Mesothelial cell of epicardium (in vitro differentiated cells): ENCODE measurements around the gene TRIM17. TPM values are rescaled to one million over a fixed set of nuclear protein-coding genes. Genes with fewer than 3 reads are reported as not detected.
A peak's percentile ranks its signal among the peaks of the same experiment; 100 is the strongest.

Experiments
- DNase-seq, 2 experiments: peaks; one replicate each; pipeline ENCODE4 v3.0.0; 2021; ENCODE audit warnings: low spot score in 2 of 2; ENCODE audit not compliant: unreplicated experiment in 2 of 2
- H3K27ac Mint-ChIP-seq: 2 replicates; pipeline ENCODE4 v1.8.0; 2021; ENCODE audit warnings: mixed read lengths
- H3K27me3 Mint-ChIP-seq: 2 replicates; pipeline ENCODE4 v1.8.0; 2021; ENCODE audit warnings: low read depth, mixed read lengths
- H3K36me3 Mint-ChIP-seq: 2 replicates; pipeline ENCODE4 v1.8.0; 2021; ENCODE audit warnings: mixed read lengths
- H3K4me1 Mint-ChIP-seq: 2 replicates; pipeline ENCODE4 v1.8.0; 2021; ENCODE audit warnings: mixed read lengths
- H3K4me3 Mint-ChIP-seq: 2 replicates; pipeline ENCODE4 v1.8.0; 2021; ENCODE audit warnings: mild to moderate bottlenecking, moderate library complexity, mixed read lengths
- H3K9me3 Mint-ChIP-seq: 2 replicates; pipeline ENCODE4 v1.8.0; 2021; ENCODE audit warnings: mixed read lengths
- total RNA-seq: library from RNA; stranded (reverse); gene quantifications from 3 replicates; pipeline ENCODE4 v1.2.1, GENCODE V29; 2021
- TF ChIP-seq, protein P1 (sequence below): fragments of 200-600 bp; sonication (generic); IDR thresholded peaks from one replicate; pipeline ENCODE4 v1.5.0; 2021; ENCODE audit warnings: antibody characterized with exemption; ENCODE audit not compliant: unreplicated experiment

TRIM17 gene
- total RNA-seq, 1 donor from 2014 or later = 30.6 TPM

DNA sequence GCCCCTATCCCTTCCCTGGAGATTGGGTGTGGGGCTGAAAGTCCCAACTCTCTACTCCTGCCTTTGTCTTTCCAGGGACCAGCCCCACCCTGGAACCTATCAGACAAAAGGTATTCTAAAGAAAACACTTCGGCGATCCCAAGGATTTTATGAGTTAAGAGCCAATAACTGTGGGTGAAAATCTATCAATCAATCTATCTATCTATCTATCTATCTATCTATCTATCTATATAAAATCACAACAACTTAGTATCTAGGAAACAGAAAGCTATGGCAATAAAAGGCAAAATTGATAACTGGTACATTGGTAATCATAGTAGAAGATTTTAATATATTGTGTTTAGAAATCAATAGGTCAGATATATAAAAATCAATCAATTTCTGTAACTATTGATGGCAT lies 32.9 kb downstream of the TRIM17 start:
- Mint-ChIP-seq H3K9me3 (no peaks in the 10 kb centered on the region), H3K27me3 (peaks cover 2% of the 10 kb centered on the region), H3K27ac (no peak overlapping the region), H3K36me3 (no peaks in the 10 kb centered on the region), H3K4me3 (no peak overlapping the region), H3K4me1 (peaks cover 20% of the 10 kb centered on the region)
- TF ChIP-seq, protein P1, sequence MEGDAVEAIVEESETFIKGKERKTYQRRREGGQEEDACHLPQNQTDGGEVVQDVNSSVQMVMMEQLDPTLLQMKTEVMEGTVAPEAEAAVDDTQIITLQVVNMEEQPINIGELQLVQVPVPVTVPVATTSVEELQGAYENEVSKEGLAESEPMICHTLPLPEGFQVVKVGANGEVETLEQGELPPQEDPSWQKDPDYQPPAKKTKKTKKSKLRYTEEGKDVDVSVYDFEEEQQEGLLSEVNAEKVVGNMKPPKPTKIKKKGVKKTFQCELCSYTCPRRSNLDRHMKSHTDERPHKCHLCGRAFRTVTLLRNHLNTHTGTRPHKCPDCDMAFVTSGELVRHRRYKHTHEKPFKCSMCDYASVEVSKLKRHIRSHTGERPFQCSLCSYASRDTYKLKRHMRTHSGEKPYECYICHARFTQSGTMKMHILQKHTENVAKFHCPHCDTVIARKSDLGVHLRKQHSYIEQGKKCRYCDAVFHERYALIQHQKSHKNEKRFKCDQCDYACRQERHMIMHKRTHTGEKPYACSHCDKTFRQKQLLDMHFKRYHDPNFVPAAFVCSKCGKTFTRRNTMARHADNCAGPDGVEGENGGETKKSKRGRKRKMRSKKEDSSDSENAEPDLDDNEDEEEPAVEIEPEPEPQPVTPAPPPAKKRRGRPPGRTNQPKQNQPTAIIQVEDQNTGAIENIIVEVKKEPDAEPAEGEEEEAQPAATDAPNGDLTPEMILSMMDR = no peak
- no peak for DNase-seq

DNA sequence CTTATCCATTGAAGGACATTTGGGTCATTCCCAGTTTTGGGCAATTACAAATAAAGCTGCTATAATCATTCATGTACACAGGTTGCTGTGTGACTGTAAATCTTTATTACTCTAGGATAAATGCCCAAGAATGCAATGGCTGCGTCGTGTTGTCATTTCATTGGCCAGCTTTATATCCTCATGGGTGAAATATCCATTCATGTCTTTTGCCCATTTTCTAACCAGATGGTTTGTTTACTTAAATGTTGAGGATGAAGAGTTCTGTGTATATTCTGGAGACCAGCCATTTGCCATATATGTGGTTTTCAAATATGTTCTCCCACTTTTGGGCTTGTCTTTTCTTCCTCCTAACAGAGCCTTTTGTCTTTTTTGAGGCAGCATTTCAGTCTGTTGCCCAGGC lies 35.3 kb downstream of the TRIM17 start:
- Mint-ChIP-seq H3K27me3 (peaks cover 2% of the 10 kb centered on the region), H3K9me3 (no peaks in the 10 kb centered on the region), H3K36me3 (no peaks in the 10 kb centered on the region), H3K4me3 (no peak overlapping the region), H3K4me1 (peaks cover 22% of the 10 kb centered on the region), H3K27ac (no peak overlapping the region)
- DNase-seq = no peak
- TF ChIP-seq, protein P1 = no peak

DNA sequence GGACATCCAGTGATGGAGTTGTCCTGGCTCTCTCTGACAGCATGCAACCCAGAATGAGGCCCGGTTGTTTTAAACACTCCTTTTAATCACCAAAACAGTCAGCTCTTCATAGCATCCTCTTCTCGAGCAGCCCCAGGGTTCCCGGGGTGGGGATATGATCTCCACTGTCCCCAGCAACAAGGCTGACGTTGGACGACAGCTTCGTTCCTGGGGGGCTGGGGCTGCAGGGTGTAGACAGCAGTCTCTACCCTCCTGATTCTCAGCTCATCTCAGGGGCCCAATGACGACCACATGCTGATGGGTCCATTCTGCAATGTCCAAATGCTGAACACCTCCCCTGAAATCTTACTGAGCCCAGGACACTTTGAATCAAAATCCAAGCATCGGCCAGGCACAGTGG lies 37.0 kb downstream of the TRIM17 start:
- H3K27ac Mint-ChIP-seq = no peak overlapping the region
- H3K36me3 Mint-ChIP-seq = no peaks in the 10 kb centered on the region
- no peaks in the 10 kb centered on the region for H3K9me3 Mint-ChIP-seq
- no peak for DNase-seq
- H3K4me1 Mint-ChIP-seq = peaks cover 22% of the 10 kb centered on the region
- H3K27me3 Mint-ChIP-seq = no peaks in the 10 kb centered on the region
- H3K4me3 Mint-ChIP-seq = peak overlapping the region; percentile 83
- TF ChIP-seq, protein P1 = no peak

DNA sequence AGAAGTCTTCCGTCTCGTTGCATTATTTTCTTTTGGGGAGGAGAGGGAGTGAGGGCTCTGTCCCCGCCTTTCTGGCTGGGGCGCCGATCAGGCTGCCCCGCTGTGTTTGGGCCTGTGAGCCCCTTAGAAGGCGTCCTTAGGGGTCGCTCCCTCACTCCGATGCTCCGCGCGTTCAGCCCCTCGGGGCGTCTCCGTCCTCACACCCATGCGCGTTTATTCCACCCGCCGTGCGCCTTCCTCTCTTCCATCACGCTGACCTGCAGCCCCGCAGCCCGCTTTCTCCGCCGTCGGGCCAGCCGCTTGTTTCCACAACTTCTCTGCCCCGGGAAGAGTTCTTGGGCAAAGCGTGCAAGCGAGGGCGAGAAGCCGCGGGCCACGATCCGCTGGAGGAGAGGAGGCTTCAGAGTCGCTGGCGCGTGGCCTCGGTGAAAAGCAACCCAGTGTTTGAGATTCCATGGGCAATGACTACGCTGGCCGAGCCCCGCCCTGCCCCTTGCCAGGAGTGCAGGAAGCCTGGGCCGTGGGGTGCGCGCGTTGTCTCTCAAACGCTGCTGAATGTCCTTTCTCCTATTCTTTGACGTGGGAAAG lies 37.7 kb downstream of the TRIM17 start:
- DNase-seq = peak; percentile 22 to 61
- no peaks in the 10 kb centered on the region for H3K27me3 Mint-ChIP-seq
- peak overlapping the region; percentile 69 for H3K27ac Mint-ChIP-seq
- TF ChIP-seq, protein P1 = no peak
- no peaks in the 10 kb centered on the region for H3K9me3 Mint-ChIP-seq
- peak overlapping the region; percentile 83 for H3K4me3 Mint-ChIP-seq
- peaks cover 22% of the 10 kb centered on the region for H3K4me1 Mint-ChIP-seq
- no peaks in the 10 kb centered on the region for H3K36me3 Mint-ChIP-seq

DNA sequence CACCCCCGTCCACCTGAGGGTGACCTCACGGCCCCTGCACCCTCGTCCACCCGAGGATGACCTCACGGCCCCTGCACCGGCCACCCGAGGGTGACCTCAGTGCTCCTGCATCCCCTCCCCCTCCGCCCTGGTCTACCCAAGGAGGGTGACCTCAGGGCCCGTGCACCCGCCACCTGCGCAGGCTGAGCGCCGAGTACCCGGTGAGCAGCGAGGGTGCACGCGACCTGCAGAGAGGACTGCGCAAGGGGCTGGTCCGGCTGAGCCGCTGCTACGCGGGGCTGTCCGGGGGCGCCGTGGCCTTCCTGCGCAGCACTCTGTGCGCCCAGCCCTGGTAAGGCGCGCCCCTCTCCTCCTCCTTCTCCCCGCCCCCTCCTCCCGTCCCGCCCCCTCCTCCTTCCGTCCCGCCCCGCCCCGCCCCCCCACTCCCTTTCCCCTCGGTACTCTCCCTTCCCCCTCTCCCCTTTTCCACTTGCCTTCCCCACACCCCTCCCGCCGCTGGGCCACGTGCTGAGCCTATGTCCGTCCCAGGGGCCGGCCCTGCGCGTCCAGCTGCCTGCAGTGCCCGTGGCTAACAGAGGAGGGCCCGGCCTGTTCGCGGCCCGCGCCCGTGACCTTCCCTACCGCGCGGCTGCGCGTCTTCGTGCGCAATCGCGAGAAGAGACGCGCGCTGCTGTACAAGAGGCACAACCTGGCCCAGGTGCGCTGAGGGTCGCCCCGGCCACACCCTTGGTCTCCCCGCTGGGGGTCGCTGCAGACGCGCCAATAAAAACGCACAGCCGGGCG lies 38.4 kb downstream of the TRIM17 start:
- Mint-ChIP-seq H3K36me3 (no peaks in the 10 kb centered on the region), H3K4me1 (peaks cover 22% of the 10 kb centered on the region), H3K27me3 (no peaks in the 10 kb centered on the region), H3K9me3 (no peaks in the 10 kb centered on the region), H3K27ac (peak overlapping the region; percentile 69), H3K4me3 (peak overlapping the region; percentile 83)
- TF ChIP-seq, protein P1 = peak; percentile 76
- DNase-seq = peak; percentile 74 to 87
